DMS 273 (cell line): ENCODE measurements around the gene TMC1.

Source experiments
- DNase-seq: peaks from one replicate; lab custom pipeline; 2025; ENCODE audit not compliant: unreplicated experiment; lab: John Stamatoyannopoulos, UW

Gene TMC1

DNA sequence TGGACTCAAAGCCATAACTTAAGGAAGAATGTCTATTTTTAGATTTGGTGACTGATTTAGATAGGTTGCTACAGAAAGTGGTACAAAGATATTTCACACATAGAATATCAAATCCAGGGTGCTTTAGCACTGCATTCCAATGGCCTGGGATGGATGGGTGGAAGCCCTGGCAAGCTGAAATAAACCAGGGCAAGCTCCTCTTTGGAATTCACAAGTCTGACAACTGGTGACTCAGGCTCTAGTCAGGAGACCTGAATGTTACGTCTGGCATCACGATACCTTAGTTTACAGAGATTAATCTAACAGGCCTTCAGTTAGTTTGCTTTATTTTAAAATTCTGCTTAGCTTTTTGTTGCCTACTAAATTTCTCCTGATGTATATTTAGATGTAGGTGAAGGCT lies 144.0 kb downstream of the TMC1 start:
- no peak for DNase-seq

DNA sequence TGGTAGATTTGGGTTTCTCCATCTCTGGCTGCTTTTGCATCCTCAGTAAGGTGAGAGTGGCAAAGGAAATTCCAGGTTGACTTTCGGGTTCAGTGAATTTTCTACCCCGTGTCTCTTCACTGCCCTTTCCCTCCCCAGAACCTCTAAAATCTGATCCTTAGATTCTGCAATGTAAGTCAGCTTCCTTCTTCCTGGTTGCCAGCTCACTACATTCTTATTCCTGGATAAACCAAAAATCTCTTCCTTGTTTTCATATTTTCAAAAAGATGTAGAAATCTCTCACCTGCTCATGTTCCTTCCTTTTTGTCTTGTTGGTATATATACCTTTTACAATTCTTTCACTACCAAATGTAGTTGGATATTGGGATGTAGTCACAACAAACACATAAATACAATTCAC lies 145.8 kb downstream of the TMC1 start:
- DNase-seq, result no peak

DNA sequence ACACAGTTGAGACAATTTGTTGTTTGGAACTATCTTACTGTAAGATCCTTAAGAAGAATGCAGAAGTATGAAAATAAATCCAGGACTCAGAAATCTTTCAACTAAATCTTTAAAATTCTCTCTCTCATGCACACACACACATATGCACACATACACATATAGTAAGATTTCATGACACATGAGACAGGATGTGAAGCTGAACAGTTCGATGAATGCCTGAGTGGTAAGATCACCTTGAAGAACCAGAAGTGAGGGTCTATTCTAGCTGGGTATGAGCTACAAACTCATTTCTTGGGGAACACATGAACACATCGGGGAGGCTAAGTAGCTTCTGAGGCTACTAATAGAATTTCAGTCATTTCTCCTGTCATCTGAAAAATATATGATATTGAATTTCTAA lies 153.6 kb downstream of the TMC1 start:
- DNase-seq, result no peak

DNA sequence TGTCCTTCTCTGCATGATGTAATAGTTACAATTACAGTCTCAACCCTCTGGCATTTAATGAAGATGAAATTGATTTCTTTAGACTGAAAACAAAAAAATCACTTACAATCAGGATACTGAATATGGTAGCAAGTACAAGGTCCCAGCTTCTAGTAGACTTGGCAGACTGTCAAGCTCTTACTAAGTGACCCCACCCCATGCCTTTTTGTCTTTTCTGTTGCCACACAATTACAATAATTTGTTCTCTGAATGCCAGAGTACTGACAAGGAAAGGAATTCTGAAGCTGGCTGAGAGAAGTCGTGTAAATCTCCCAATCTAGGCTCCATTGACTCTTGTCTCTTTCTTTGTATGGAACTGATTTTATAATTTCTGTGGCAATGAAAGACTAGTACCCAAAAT lies 154.2 kb downstream of the TMC1 start:
- DNase-seq, result no peak

DNA sequence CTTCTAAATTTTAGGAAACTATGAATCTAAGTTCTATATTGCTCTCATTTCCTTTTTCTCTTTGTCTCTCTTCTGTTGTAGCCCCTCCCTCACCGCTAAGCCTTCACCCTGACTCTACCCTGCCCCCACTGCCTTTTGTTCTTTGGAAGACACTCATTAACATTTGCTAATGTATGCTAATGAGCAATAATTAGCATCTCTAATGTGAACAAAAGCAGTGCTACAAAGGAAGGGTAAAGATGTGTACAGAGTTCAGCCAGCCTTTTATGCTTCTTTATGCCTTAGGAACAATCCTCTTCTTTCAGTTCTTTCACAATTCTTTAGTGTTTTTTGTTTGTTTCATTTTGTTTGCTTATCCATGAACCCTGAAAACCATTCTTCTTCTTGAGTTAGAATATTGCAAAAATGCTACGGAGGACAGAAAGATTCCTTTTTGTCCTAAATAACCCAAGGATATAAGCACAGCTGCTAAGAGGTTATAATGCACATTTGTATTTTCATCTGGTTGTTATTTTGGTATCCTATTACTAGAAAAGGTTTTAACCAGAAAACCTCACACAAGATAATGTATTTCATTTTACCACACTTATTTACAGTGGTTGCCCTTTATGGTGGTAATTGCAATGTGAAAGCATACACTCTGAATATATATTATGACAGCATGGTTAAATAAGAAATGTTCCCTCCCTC lies 159.3 kb downstream of the TMC1 start:
- DNase-seq, result no peak

DNA sequence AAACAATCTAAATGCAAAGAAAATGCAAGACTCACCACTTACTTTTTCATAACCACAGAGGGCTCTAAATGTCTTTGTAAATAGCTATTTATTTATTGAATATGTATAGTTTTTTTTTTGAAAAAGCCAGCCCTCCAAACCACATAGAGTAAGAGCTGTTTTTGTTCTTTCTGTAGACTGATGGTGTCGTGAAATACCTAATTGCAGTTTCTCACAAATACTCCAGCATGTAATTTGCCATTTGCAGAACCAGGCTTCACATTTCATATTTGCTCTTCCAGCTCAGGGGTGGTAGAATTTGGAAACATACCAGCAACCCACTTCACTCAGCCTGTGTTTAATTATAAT lies 159.8 kb downstream of the TMC1 start:
- DNase-seq, result no peak

DNA sequence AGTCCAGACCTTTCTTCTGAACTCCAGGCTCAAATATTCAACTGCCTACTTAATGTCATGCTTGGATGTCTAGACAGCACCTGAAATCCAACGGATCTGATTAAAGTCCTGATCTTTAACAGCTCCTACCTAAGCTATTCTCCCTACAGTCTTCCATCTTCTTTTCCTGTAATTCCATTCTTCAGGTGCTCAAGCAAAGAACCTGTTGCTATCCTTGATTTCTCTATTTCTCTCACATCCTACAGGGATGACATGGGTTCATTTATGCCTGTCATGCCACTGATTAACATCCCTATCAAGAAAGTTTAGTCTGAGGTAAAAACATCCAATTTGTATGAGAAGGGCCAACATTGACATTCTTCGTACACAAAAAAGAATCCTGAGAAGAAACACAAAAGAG lies 163.2 kb downstream of the TMC1 start:
- no peak for DNase-seq

DNA sequence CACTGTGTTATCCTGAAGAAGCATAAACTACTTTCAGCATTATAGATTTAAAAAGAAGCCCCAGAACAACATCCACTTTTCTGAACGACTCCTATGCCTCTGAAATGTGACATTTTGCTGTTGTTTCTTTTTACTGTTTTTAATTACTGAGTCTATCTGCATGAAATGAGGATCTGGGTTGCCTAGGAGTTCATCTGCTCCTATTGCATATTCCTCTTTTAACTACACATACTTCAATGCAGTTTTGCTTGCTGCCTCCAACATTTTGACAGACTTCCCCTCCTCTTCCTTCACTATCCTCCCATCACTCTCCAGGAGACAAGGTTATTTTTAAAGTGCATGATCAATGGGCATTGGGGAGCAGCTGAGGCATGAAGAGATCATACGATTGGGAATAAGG lies 164.5 kb downstream of the TMC1 start:
- DNase-seq, result no peak

DNA sequence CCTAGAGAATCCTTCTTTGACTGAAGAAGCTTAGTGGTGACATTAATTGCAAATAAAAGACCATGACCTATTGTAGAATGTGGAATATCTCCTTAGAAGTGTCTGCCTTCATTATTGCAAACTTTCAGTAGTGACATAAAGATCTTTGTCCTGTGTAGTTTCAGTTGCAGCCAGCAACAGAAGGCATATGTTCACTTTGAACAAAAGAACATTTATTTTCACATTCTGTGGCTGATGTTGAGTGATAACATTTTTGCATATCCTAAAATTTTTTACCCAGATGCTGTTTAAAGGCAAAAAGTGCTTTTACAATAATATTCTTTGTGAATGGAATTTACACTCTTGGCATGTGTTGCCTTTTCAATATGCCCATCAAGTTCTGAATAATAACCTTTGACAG lies 165.9 kb downstream of the TMC1 start:
- no peak for DNase-seq

DNA sequence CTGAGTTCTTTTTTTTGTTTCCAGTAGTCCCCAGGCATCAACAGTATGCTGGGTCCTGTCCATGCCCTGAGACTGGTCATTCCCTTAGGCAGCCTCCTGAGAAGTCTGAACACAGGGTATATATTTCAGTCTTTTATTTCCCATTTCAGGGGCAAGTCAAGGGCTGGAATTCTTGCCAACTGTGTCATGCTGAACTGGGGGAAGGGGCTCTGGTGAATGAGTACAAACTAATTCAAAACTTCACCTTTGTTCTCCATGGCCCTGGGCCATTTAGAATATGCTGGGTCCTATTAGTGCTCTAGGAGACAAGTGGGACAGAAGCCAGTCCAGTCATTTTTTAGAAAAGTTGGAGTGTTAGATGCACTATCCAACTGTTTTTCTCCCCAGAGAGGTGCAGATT lies 170.3 kb downstream of the TMC1 start:
- DNase-seq, result no peak

DNA sequence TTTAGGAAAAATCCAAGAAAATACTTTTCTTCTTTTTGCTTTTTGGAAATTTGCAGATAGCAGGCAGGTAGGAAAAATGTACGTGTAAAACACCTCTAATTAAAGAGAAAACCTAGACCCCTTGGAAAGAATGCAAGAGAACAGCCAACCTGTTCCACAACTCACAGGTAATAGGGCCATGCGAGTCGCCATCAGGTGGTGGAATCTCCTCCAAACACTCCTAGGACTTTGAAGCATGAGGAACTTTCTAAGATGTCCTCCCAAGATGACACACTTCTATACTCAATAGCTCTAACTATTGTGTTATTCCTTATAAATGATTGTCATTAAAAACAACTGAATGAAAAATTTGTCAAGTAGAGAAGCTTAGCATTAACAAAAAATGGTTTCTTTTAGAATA lies 174.0 kb downstream of the TMC1 start:
- DNase-seq, result no peak

DNA sequence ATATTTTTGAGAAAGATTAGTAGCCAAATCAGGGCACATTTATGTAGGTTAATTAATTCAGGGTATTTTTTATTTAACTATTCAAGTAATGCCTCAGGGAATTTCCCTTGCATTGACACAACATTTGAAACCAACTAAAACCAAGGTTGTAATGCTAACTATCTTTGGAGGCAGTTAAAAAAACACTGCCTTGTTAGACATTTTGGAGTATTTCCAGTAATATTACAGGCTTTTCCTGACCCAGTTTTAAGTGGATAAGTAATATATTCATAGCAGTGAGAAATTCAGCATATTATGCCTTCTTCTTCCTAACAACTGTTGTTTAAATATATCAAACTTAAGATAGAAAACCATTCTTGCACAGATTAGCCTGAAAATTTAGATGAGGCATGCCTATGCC lies 175.1 kb downstream of the TMC1 start:
- DNase-seq, result no peak

DNA sequence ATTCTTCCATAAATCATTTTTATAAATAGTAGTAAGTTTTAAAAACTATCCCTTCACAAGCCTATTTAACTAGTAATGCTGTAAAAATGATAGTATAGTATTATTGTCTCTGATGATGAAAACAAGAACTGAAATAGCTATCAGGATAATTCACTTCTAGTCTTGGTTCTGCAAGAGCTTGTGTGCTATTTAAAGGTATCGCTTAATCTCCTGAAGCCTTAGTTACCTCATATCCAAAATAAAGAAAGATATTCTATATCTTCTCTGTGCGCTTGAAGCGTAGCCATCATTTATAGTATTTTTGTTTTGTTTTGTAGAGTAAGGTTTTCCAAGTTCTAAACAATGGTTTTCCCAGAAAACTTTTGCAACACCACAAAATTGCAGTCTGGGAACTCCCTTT lies 180.1 kb downstream of the TMC1 start:
- DNase-seq, result no peak

DNA sequence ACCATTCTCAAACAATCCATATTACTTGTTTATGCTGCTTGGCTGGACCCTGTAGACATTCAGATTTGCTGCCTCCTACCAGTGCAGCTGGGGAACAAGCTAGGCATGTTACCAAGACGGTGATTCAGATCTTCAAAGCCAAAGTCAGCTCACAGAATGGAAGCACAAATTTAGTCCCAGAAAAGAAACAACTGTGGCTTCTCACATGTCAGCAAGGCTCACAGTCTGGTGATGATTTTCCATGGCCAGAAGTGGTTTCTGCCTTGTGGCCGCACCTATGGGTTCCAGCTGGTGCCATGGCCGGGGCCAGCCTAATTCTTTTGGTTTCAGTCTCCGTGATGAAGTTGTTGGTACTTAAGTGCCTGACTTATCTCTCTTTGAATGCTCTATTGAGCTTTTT lies 182.2 kb downstream of the TMC1 start:
- DNase-seq, result no peak

DNA sequence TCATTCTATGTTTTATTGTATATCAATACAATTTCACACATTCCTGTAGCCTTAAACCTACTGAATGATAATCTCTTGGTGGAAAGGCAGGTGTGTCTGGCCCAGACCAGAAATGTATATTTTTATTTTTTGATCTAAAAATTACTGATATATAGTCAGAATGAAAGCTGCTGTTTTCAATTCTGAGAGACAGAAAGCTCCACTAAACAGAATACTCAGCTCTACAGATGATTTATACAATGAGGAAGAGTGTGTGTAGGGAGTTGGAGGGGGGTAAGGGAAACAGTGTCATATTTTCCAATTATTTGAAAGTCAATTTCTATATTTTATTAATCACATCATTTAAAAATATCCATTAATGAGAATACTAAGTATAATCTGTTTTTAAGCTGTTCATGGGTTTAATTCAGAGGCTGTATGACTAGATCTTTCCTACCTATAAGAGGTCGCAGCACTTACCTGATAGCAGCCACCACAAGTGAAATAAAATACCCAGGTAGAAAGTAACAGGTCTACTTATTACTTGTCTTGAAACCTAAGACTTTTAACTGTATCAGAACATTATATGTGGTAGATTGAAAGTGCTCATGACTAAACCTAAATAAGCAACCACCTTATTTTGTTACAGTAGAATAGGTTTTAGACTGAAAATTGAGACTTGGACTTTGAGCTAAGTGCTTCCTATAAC lies 183.4 kb downstream of the TMC1 start:
- no peak for DNase-seq

DNA sequence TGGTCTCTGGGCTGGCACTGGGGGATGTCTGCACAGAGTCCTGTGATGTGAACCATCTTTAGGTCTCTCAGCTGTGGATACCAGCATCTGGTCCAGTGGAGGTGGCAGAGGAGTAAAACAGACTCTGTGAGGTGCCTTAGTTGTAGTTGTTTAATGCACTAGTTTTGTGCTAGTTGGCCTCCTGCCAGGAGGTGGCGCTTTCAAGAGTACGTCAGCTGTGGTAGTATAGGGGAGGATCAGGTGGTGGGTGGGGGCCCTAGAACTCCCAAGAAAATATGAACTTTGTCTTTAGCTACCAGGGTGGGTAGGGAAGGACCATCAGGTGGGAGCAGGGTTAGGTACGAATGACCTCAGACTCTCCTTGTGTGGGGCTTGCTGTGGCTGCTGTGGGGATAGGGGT lies 197.1 kb downstream of the TMC1 start:
- DNase-seq, result peak; percentile 1

DNA sequence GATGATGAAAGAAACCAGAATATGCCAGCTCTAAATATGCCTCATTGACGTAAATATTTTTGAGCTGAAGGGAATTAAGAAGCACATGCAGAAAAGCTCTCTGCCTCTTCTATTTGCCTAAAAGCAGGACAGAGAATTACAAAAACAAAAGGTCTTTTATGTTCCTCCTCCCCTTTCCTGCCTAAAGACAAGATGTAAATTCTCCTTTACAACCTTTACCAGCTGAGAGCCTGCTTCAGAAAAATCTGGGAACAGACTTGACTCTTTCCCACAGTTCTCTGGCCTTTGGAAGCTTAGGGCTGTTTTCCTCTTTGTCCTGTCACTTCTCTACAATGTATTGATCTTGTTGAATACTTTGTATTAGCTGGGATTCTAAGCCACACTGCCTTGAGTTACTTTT lies 199.7 kb downstream of the TMC1 start:
- DNase-seq, result no peak

DNA sequence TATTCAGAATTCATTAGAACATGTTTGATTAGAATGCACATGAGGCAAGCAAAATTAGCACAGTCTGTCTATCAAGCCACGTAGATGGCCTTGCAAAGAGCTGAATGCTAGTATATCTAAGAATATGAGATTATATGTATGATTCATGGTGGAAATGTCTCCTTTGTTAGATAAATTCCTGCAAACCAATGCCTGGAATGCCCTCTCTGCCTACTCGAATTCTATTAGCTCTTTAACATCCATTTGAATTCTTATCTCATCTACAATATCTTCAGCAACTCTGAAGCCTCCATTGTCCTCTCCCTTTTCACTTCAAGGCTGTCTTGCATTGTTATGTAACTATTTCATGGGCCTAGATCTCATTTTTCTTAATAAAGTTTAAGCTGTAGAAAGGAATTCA lies 205.5 kb downstream of the TMC1 start:
- DNase-seq, result no peak

DNA sequence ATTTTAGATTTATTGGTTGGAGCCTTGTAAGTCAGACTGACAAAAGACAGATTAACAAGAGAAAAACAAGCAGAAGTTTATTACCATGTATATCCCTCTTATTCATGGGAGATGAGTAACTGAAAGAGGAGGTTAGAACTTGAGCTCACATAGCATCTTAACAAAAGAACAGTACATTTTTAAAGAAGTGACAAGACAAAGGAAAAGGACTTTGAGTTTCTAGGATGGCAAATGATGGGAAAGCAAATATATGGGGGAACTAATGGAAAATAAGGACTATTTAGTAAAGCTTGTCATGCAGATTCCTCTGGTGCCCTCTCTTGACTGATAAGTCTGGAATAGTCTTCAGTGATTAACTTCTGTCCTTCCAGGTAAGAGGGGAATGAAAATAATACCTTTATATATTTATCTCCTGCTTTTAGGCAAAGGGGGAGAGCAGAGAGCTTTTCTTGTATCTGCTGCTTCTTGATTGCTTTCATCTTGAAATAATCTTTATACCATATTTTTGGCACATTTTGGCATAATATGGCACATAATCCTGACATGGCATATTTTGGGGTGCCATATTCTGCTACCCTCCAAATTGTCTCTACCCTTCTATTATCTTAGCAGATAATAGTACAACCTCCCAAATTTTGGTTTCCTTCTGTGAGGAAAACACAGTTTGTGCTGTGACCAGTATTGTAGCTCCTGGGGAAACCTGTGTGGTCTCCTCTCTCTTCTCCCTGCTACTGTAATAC lies 206.8 kb downstream of the TMC1 start:
- DNase-seq, result no peak

DNA sequence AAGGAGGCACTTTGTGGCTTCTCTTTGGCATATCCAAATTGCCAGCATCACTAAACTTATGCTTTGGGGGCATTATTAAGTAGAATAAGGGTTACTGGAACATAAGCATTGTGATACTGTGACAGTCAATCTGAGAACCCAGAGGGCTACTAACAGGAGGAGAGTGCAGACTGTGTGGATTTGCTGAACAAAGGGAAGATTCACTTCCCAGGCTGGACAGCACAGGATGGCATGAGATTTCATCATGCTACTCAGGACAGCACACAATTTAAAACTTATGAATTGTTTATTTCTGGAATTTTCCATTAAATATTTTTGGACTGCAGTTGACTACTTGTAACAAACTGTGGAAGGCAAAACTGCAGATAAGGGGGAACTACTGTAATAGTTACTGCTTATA lies 212.5 kb downstream of the TMC1 start:
- DNase-seq, result no peak

DNA sequence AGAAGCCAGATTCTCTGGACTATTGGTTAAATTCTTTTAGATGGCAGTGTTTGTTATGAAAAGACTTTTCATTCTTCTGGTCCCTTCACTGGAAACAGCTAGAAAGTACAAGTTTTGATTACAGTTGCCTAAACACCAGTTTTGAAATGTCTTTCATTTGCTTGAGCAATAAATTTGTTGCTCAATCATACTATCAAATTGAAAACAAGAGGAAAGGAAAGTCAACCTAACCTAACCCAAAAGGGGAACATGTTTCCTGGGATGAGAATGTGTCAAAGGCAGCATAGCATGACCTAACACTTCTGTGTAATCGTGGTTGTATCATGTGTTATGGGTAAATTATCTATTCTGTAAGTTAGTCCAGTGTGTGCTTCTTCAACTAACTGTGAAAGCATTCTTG lies 213.2 kb downstream of the TMC1 start:
- DNase-seq, result no peak

DNA sequence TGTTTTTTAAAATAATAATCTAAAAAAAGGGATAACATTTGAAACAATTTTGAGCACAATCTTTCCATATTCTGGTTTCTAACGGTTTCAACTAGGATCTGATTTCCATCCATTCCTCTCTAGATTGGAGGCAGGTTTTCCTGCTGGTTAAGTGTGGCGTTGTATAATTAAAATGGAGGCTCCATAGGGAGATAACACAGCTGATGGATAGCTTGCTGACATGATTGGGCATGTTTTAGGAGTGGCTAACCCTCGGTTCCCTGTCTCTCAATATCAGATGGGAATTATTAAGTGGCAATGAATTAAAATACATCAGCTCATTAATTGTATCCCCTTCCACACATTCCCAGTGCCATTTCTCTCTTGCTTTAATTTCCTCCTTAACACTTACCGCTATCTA lies 222.4 kb downstream of the TMC1 start:
- DNase-seq, result peak; percentile 16

DNA sequence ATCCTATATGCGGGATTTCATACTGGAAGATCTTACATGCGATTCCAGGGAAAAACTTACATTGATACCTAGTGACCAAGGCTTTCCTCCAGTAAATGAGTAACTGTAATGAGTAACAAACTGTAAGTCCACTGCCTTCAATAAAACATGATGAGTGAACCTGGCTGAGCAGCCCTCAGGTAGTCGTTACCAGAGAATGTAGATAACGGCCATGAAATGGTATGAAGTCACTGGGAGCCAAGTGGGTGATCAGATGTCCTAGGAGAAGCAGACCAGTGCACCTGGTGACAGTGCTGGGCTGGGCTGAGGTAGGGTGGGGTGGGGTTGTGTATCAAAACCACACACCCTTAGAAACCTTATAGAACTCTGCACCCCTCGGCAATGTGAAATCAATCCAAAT lies 227.9 kb downstream of the TMC1 start:
- no peak for DNase-seq
